ENCODE data around the gene TADA2A.

DNA sequence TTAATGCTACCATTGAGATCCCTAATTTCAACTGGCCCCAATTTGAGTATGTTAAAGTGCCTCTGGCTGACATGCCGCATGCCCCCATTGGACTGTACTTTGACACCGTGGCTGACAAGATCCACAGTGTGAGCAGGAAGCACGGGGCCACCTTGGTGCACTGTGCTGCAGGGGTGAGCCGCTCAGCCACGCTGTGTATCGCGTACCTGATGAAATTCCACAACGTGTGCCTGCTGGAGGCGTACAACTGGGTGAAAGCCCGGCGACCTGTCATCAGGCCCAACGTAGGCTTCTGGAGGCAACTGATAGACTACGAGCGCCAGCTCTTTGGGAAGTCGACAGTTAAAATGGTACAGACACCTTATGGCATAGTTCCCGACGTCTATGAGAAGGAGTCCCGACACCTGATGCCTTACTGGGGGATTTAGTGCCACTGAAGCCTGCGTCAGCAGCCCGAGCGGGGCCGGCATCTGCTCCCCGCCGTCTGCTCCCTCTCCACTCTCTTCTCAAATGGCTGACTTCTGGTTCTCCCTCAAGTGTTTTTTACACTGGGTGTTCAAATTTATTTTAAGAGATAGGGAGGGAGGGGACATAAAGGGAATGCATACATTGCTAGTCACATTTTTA is 105.9 kb downstream of the TADA2A start:
- TF ChIP-seq BHLHE40 (IDR thresholded peaks at IDR 0.05; ENCODE audit: borderline replicate concordance) (no peak), SUZ12 (IDR thresholded peaks at IDR 0.05) (no peak), SP1 (IDR thresholded peaks at IDR 0.05) (no peak), L3MBTL2 (conservative IDR thresholded peaks at IDR 0.05) (no peak), FOXA1 (IDR thresholded peaks at IDR 0.05) (no peak)
- TF ChIP-seq, protein P1, sequence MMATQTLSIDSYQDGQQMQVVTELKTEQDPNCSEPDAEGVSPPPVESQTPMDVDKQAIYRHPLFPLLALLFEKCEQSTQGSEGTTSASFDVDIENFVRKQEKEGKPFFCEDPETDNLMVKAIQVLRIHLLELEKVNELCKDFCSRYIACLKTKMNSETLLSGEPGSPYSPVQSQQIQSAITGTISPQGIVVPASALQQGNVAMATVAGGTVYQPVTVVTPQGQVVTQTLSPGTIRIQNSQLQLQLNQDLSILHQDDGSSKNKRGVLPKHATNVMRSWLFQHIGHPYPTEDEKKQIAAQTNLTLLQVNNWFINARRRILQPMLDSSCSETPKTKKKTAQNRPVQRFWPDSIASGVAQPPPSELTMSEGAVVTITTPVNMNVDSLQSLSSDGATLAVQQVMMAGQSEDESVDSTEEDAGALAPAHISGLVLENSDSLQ (IDR thresholded peaks at IDR 0.05) = no peak

Data from HEK293T (cell line).